HG03135 (cell line): Measurements from ENCODE around the gene MRPL22.
"Not testable (repeated sequence)": the region's sequence is repeated elsewhere in the genome, so short reads cannot be mapped to it uniquely, and the experiment has no call there.

ENCODE experiments used
- ATAC-seq: cut with Tn5 transposase; IDR thresholded peaks from one replicate; pipeline ENCODE4 v1.9.1; 2021; ENCODE audit warnings: mild to moderate bottlenecking, moderate library complexity; ENCODE audit not compliant: unreplicated experiment

Gene MRPL22

DNA sequence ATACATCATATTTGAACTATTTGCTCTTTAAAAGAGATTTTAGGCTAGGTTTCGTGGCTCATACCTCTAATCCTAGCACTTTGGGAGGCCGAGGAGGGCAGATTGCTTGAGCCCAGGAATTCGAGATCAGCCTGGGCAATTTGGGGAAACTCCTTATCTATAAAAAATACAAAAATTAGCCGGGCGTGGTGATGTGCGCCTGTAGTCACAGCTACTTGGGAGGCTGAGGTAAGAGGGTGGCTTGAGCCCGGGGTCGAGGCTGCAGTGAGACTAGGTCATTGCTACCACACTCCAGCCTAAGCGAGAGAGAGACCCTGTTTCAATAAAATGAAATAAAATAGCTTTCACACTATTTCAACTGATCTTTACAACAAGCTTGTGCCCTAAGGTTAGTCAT is 500 bp upstream of the MRPL22 start:
- no peak for ATAC-seq

DNA sequence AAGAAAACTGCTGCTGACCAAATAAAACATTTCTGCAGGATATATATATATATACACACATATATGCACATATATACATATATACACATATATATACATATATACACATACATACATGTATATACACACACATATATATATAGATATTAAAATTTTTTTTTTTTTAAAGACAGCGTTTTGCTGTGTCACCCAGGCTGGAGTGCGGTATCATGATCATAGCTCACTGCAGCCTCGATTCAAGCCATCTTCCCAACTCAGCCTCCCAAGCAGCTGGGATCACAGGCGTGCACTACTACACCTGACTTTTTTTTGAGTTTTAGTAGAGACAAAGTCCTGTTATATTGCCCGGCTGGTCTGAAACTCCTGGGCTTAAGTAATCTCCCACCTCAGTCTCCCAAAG is 2.7 kb downstream of the MRPL22 start:
- no peak for ATAC-seq

DNA sequence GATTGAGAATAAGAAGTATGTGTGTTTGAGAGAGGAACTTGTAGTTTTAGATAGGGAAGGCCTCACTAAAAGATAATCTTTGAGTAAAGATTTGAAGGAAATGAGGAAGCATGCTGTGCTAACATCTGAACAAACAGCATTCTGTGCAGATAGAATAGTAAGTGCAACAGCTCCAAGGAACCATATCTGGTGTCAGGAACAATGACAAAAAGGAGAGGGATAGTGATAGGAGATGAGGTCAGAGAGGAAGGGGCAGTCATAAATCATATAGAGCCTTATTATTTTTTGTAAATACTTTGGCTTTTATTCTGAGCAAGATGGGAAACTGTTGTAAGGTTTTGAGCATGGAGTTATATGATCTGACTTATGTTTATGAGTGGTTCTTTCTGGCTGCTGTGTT is 3.8 kb downstream of the MRPL22 start:
- no peak for ATAC-seq

DNA sequence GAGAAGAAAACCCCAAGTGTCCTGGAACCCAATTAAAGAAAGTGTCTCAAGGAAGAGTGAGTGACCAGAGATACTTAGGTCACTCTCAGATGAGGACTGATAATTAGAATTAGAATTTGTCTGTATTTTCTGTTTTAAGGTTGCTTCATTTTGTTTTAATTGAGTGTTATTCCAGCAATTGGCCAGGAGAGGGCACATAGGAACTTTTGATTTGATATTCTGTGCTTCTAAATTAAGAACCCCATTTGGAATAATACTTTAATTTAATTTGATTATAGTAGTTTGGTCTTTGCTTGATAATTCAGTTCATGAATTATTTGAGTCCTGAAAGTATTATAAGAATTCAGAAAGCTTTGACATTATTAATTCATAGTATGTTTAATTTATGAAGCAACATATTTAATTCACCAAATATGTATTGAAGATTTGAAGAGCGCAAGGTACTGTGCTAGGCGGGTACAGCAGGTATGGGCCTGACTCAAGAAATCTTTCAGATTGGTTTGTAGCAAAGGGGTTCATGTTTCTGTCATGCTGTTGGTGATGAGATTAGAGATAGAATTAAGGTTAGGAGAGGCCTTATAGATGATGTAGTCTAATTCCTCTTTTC is 4.9 kb downstream of the MRPL22 start:
- ATAC-seq = no peak

DNA sequence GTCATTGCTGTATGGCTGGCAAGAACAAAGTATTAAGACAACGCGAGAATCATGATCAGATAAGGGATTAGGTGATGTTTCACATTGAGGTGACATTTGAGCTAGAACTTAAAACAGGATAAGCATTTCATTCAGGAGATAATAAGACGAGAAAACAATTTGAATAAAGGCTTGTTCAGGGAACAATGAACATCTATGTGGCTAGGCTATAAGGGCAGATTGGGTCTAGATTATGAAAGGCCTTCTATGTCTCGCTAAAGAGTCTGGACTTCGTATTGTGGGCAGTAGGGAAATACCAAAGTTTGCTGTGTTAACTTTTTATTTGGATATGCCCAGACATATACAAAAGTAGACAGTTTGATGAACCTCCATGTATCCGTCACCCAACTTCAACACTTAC is 6.9 kb downstream of the MRPL22 start:
- ATAC-seq = no peak

DNA sequence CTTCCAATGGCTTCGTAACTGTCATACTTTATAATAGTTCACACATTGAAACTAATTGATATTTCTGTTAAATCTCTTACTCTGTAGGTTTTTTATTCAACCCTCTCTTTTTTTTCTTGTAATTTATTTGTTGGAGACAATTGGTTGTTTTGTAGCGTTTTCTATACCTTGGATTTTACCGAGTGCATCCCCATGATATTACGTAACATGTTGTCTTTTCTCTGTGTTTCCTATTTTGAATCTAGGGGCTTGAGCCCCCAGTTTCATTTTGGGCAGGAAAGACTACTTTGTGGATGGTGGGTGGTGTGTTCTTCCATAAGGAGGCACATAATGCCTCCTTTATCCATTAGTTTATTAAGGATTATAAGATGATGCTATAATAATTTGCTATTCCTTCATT is 7.4 kb downstream of the MRPL22 start:
- no peak for ATAC-seq

DNA sequence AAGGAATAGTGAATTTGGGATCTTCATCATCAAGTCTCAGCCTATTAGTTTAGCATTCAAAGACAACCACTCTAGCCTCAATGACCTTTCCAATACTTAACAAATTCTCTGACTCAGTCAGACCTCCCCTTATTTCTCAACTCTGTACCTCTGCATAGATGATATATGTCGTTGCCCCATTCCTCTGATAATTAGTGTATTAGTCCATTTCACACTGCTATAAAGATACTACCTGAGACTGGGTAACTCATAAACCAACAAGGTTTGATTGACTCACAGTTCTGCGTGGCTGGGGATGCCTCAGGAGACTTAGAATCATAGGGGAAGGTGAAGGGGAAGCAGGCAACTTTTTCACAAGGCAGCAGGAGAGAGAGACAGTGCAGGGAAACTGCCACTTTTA is 8.9 kb downstream of the MRPL22 start:
- no peak for ATAC-seq

DNA sequence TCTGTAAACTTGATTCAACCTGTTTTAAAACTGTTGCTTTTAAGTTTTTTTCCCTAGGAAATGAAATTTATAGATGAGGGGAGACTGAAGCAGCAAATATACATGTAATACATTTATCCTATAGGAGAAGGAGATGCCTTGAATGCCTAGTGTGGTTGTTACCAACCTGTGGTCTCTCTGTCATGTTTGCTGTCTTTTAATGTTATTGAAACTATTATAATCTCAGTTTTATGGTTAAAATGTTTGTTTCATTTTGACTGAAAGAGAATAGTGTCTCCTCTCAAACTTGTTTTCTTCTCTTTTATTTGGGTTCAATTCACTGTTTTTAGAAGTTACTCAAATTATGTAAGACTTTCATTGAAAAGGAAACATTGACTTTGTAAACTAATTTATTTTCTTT is 15.8 kb downstream of the MRPL22 start:
- no peak for ATAC-seq

DNA sequence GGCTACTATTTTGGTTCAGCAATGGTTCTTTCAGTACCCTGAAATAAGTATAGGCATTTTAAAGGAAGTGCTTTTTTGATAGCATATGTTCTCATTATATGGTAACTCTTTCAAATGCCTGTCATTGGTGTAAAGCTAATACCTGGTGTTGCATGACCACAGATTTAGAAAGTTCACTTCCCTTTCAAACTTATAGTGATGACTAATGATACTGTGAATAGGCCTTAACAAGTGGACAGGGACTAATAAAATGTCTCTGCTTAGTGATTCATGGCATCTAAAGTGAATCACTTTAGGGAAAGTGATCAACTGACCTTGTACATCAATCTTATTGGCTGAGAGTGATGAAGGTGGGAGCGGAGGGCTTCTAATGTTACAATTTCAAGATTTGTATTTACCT is 21.6 kb downstream of the MRPL22 start:
- peak; percentile 98 for ATAC-seq

DNA sequence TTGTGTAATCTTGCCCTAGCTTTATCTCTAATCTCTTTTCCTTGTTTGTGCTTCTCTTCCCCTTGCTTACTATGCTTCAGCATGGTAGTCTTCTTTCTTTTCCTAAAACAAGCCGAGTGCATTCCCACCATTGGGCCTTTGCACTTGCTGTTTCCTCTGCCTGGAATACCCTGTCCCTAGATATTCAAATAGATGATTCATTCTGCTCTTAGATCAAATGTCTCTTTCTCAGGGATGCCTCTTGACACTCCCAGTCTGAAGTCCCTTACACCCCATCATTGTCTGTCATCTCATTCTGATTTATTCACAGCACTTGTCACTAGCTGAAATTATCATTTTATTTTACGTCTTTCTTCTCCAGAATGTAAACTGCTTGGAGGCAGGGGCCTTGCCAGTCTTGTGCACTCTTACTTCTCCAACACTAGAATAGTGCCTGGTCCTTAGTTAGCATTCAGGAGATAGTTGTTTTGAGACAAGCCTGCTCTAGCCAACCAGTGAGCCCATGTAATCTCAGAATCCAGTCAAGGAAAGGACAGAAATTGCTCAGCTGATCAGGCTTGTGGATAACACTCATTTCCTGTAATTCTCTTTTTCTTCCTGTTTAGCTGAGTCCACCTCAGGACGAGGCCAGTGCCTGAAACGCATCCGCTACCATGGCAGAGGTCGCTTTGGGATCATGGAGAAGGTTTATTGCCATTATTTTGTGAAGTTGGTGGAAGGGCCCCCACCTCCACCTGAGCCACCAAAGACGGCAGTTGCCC is 25.4 kb downstream of the MRPL22 start:
- ATAC-seq = no peak

DNA sequence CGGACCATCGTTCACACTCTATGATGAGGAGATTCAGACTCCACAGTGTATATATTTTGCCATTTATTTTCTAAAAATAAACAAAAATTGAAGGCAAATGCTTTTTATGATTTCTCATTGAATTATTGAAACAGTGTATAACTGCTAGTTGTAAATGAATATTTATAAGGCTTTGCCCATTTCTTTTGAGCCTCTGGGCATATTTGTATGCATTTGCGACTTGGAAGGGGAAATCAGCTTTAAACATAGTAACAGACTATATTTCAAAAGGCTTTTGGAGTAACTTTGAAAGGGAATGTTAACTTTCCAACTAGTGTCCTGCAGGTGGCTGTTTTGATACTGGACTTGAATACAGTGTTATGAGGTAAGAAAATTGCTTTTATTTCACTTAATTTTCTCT is 26.0 kb downstream of the MRPL22 start:
- ATAC-seq = no peak

DNA sequence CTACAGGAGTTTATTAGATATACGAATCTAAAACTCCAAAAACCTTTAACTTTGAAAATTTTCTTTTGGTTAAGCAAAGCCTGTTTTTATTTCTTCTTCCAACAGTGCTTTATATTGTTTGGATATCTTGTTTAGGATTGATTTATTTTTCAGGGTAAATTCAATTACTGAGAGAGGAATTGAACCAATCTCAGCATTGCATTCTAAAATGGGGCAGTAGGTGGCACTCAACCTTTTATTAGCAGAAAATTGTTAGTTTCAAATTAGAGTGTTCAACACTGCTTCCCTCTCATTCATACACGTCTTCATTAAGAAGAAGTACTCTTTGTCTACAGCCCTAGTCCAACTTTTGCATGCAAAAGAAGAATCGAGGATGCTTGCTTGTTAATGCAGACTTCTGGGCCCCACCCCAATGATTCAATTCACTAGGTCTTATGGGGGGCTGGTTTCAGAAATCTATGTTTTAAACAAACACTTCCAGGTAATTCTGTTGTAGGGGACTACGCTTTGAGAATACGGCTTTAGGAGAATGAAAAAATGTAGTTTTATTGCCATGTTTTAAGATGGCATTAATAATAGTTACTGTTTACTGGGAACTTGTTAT is 26.6 kb downstream of the MRPL22 start:
- ATAC-seq = no peak

DNA sequence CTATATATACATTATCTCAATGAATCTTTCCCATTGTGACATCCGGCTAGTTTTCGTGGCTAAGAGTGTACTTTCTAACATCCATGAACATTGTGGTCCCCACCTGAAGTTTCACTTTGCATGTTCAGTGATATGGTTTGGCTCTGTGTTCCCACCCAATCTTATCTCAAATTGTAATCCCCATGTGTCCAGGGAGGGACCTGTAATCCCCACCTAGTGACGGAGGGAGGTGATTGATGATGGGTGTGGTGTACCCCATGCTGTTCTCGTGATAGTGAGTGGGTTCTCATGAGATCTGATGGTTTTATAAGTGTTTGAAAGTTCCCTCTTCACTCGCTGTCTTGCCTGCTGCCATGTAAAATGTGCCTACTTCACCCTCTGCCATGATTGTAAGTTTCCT is 28.1 kb downstream of the MRPL22 start:
- no peak for ATAC-seq

DNA sequence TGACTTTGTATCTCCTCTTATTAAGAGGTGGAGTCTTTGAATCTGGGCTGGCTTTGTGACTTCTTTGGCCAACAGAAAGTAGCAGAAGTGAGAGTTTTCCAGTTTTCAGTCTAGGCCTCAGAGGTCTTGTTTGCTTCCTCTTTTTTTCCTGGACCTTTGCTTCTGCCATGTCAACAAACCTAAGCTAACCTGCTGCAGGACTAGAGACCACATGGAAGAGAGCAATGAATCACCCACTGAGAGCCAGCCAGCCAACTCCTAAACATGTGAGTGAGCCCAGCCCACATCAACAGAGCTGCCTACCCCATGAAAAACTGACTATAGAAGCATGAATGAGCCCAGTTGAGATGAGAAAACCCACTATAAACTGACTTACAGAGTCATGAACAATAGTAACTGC is 29.9 kb downstream of the MRPL22 start:
- no peak for ATAC-seq

DNA sequence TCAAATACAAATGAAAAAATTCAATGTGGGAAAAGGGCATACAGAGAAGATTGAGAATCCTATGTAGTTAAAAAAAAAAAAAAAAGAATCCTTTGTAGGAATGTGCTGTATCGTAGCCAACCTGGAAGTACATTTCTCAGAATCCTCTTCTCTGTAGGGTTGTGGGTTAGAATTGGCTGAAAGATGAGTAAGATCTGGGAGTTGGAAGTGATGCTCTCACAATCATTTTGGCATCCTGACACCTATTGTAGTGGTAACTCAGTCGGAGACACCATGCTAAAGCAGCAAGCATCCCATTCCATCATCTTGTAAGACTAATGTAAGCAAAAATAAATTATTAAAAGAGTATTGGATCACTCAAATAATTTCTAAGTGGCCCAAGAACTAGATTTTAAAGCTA is 30.6 kb downstream of the MRPL22 start:
- ATAC-seq = no peak

DNA sequence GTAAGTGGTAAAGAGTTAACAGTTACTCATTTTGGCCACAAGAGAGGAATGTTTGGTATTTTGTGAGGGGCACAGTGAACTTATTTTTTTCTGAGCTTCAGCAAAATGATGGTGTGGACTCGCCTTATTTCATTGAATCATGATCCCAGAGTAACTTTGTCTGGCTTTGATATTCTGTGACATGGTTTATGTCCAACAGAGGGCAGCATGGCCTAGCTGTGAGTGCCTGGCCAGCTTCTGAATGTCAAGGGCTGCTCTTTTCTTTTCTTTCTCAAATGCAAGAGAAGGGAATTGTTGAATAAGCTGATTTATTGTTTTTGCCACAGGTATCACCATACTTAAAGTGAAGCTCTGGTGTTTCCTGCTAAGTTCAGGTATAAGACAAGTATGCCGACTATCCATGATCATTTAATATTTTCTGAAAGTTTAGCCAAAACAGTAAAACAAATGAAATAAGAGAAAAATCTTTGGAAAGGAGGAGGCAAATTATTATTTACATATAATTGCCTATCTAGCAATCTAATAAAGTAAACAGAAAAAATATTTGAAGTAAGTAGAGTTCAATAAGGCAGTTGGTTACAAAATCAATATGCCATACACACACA is 31.7 kb downstream of the MRPL22 start:
- no peak for ATAC-seq

DNA sequence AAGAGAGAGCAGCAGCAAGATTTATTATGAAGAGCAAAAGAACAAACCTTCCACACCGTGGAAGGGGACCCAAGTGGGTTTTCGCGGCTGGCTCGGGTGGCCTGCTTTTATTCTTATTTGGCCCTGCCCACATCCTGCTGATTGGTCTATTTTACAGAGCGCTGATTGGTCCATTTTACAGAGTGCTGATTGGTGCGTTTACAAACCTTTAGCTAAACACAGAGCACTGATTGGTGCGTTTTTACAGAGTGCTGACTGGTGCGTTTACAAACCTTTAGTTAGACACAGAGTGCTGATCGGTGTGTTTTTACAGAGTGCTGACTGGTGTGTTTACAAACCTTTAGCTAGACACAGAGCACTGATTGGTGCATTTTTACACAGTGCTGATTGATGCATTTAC is 35.2 kb downstream of the MRPL22 start:
- ATAC-seq = not testable (repeated sequence)

DNA sequence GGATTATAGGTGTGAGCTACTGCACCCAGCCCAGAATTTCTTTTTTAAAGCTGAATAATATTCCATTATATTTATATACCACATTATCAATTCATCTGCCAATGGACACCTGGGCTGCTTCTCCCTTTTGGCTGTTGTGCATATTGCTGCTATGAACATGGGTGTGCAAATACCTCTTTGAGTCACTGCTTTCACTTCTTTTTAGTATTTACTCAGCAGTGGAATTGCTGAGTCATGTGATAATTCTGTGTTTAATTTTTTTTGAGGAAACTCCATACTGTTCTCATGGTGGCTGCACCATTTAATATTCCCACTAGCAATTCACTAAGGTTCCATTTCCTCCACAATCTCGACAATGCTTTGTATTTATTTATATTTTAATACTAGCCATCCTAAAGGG is 36.5 kb downstream of the MRPL22 start:
- ATAC-seq = no peak

DNA sequence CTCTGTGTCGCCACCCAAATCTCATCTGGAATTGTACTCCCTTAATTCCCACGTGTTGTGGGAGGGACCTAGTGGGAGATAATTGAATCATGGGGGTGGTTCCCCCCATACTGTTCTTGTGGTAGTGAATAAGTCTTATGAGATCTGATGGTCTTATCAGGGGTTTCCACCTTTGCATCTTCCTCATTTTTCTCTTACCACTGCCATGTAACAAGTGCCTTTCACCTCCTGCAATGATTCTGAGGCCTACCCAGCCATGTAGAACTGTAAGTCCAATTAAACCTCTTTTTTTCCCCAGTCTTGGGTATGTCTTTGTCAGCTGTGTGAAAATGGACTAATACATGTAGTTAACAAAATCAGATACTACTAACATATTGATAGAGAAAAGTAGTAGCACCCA is 37.4 kb downstream of the MRPL22 start:
- ATAC-seq = not testable (repeated sequence)

DNA sequence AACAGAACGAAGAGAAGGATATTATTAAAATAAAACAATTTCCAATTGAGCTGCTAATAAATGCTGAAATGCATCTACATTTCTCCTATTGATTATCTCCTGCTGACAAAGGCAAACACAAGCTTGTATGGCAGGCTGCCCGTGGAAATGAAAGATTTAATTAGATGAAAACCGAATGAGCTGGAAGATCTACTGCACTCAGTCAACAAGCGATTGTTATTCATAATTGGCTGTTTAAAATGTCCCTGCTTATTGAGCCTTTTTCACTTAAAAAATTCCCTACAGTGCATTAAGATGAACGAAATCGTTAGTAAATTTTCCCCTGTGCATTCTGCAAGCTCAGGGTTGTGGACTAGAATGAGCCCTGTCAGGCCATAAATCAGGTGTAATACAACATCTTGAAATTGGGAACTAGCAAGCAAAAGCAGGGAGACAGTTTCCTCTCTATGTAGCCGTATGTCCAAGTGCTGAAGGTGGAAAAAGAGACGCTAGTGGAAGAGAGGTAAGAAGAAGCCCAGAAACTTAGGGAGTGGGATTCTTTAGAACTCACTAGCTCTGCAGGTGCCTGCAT is 44.2 kb downstream of the MRPL22 start:
- no peak for ATAC-seq

DNA sequence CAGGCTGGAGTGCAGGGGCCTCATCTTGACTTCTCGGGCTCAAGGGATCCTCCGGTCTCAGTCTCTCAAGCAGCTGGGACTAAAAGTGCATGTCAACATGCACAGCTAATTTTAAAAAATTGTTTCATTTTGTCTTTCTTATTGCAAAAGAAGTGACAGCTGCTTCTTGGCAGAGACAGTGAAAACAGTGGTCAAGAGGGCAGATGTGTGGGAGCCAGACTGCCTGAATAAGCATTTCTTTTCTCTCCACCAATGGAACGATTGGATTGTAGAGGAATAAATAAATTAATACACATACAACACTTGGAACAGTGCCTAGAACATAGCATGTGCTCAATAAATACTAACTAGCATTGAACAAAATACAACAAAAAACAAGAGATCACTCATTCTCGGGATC is 45.3 kb downstream of the MRPL22 start:
- no peak for ATAC-seq

DNA sequence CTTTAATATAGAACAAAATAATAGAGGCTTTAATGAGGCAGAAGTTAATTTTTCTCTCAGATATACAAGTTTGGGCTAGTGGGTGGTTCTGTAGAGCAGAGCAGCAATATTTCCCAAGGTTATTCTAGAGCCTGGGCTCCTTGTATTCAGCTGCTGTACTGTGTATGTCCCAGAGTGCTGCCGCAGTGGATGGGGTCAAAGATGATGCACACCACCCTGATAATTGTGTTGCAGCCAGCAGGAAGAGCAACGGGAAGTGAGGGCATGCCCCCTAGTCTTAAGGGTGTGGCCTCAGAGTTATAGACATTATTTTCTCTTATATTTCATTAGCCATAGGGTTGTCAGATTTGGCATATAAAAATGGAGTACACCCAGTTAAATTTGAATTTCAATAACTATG is 48.8 kb downstream of the MRPL22 start:
- ATAC-seq = no peak
